Measurements from ENCODE around the gene MGAT3.
"Not testable (repeated sequence)": the region's sequence is repeated elsewhere in the genome, so short reads cannot be mapped to it uniquely, and the experiment has no call there.

Gene MGAT3

GRCh38 chr22:39518996-39519680 lies 62.3 kb downstream of the MGAT3 start:
- DNase-seq, result peak; percentile 59

- DNase-seq, result peak; percentile 98
These were observed 62.9 kb downstream of the MGAT3 start for GRCh38 chr22:39519681-39520225.

GRCh38 chr22:39520226-39521105 lies 63.7 kb downstream of the MGAT3 start, which contains the start of gene ATF4:
Gene ATF4 (plus strand): TSS chr22:39520562. CDS start chr22:39521446, 884 bp downstream.
- peak; percentile 85 for DNase-seq

GRCh38 chr22:39521106-39521885 lies 64.5 kb downstream of the MGAT3 start:
- not testable (repeated sequence) for DNase-seq

GRCh38 chr22:39522091-39522490 lies 65.3 kb downstream of the MGAT3 start:
- DNase-seq, result not testable (repeated sequence)

GRCh38 chr22:39522567-39523300 lies 65.9 kb downstream of the MGAT3 start:
- no peak for DNase-seq

GRCh38 chr22:39524089-39524752 lies 67.4 kb downstream of the MGAT3 start:
- no peak for DNase-seq

GRCh38 chr22:39524753-39525657 lies 68.2 kb downstream of the MGAT3 start:
- DNase-seq, result no peak

GRCh38 chr22:39525658-39525975 lies 68.8 kb downstream of the MGAT3 start:
- no peak for DNase-seq

- DNase-seq, result no peak
These were observed 69.9 kb downstream of the MGAT3 start for GRCh38 chr22:39526736-39527171.

- DNase-seq, result peak; percentile 37
These were observed 70.7 kb downstream of the MGAT3 start for GRCh38 chr22:39527481-39527961.

GRCh38 chr22:39528080-39528661 lies 71.4 kb downstream of the MGAT3 start:
- no peak for DNase-seq

GRCh38 chr22:39528681-39529486 lies 72.1 kb downstream of the MGAT3 start:
- peak; percentile 91 for DNase-seq

GRCh38 chr22:39529487-39529851 lies 72.7 kb downstream of the MGAT3 start:
- no peak for DNase-seq

GRCh38 chr22:39530116-39530515 lies 73.3 kb downstream of the MGAT3 start:
- DNase-seq, result no peak

GRCh38 chr22:39530692-39531331 lies 74.0 kb downstream of the MGAT3 start:
- no peak for DNase-seq

- peak; percentile 99 for DNase-seq
These were observed 75.6 kb downstream of the MGAT3 start, which contains the start of gene RPS19BP1 for GRCh38 chr22:39532215-39533073. Gene RPS19BP1 (minus strand): TSS chr22:39532748. CDS start chr22:39532738, 10 bp downstream.

Data from left hindlimb (tissue), 1 donor.